CD14-positive monocyte (primary cell): ENCODE measurements around the gene MYO19. TPM values are rescaled to one million over a fixed set of nuclear protein-coding genes. Genes with fewer than 3 reads are reported as not detected.
A peak's percentile ranks its signal among the peaks of the same experiment; 100 is the strongest.

Experiments used
- DNase-seq, 3 donors: peaks; one replicate each; pipeline ENCODE4 v3.0.0-alpha.2; 2011 to 2022
- H2AFZ ChIP-seq: 2 replicates; pipeline ENCODE4 v1.6.0; 2012; ENCODE audit warnings: mild to moderate bottlenecking, low read depth, low read length, inconsistent platforms; ENCODE audit not compliant: insufficient read depth, poor library complexity, severe bottlenecking
- H3K27ac ChIP-seq, 2 donors: 1 replicate in 1 of 2; 2 replicates in 1 of 2; pipeline ENCODE4 v1.5.1; 2012 to 2013; ENCODE audit warnings: low read length in 2 of 2, control low read depth in 1 of 2, inconsistent platforms in 1 of 2, low read depth in 1 of 2, mild to moderate bottlenecking in 1 of 2
- H3K27me3 ChIP-seq, 2 donors: one replicate each; pipeline versions ENCODE4 v1.6.0 to v1.6.1; 2011 to 2013; ENCODE audit warnings: low read length in 2 of 2; ENCODE audit not compliant: control insufficient read depth in 2 of 2, insufficient read depth in 2 of 2
- H3K36me3 ChIP-seq, 2 donors: replicated peaks in 1 of 2; 1 replicate in 1 of 2; 2 replicates in 1 of 2; pipeline versions ENCODE4 v1.5.1 to v1.6.1; 2012 to 2013; ENCODE audit warnings: low read length in 2 of 2, control low read depth in 1 of 2, inconsistent platforms in 1 of 2, mild to moderate bottlenecking in 1 of 2; ENCODE audit not compliant: insufficient read depth in 2 of 2, control insufficient read depth in 1 of 2
- H3K4me1 ChIP-seq, 2 donors: 1 replicate in 1 of 2; 2 replicates in 1 of 2; pipeline versions ENCODE4 v1.5.1 to v1.6.1; 2012 to 2013; ENCODE audit warnings: low read length in 2 of 2, control low read depth in 1 of 2, inconsistent platforms in 1 of 2, mild to moderate bottlenecking in 1 of 2, moderate library complexity in 1 of 2; ENCODE audit not compliant: insufficient read depth in 2 of 2, control insufficient read depth in 1 of 2
- H3K4me2 ChIP-seq: replicated peaks from 2 replicates; pipeline ENCODE3; 2012; ENCODE audit warnings: low read length, moderate library complexity, mild to moderate bottlenecking; ENCODE audit not compliant: poor library complexity, severe bottlenecking; ENCODE audit errors: extremely low read depth
- H3K4me3 ChIP-seq, 3 experiments: fragments of 200-600 bp in 1 of 3; sonication (generic) in 1 of 3; replicated peaks in 1 of 3; 1 replicate in 2 of 3; 2 replicates in 1 of 3; pipeline ENCODE4 v1.5.1; 2011 to 2013; ENCODE audit warnings: low read length in 3 of 3, mild to moderate bottlenecking in 3 of 3, control low read depth in 2 of 3, low read depth in 2 of 3, inconsistent platforms in 1 of 3, moderate library complexity in 1 of 3
- H3K79me2 ChIP-seq: 2 replicates; pipeline ENCODE4 v1.6.0; 2012; ENCODE audit warnings: mild to moderate bottlenecking, control low read depth, inconsistent platforms, low read length, moderate library complexity; ENCODE audit not compliant: insufficient read depth
- H3K9ac ChIP-seq: 2 replicates; pipeline ENCODE4 v1.6.0; 2017; ENCODE audit warnings: low read length, mild to moderate bottlenecking; ENCODE audit not compliant: insufficient read depth, poor library complexity, severe bottlenecking
- H3K9me3 ChIP-seq, 2 donors: replicated peaks in 1 of 2; 1 replicate in 1 of 2; 2 replicates in 1 of 2; pipeline versions ENCODE4 v1.5.1 to v1.6.1; 2012 to 2013; ENCODE audit warnings: low read length in 2 of 2, control low read depth in 1 of 2; ENCODE audit not compliant: control insufficient read depth in 1 of 2, insufficient read depth in 1 of 2
- H4K20me1 ChIP-seq: 2 replicates; pipeline ENCODE4 v1.6.0; 2012; ENCODE audit warnings: mild to moderate bottlenecking, low read length, control low read depth, moderate library complexity; ENCODE audit not compliant: insufficient read depth
- H3K27ac Mint-ChIP-seq, 7 donors: one replicate each; pipeline ENCODE4 v1.8.0; 2020; ENCODE audit warnings: mild to moderate bottlenecking in 7 of 7, mixed read lengths in 7 of 7, moderate library complexity in 6 of 7, inconsistent platforms in 2 of 7
- H3K27me3 Mint-ChIP-seq, 3 donors: one replicate each; pipeline ENCODE4 v1.8.0; 2021 to 2022; ENCODE audit warnings: low read depth in 3 of 3, mild to moderate bottlenecking in 3 of 3, mixed read lengths in 3 of 3, moderate library complexity in 3 of 3, inconsistent platforms in 1 of 3
- H3K36me3 Mint-ChIP-seq, 2 donors: one replicate each; pipeline ENCODE4 v1.8.0; 2020; ENCODE audit warnings: mixed read lengths in 2 of 2, inconsistent platforms in 1 of 2, mild to moderate bottlenecking in 1 of 2
- H3K4me1 Mint-ChIP-seq: one replicate; pipeline ENCODE4 v1.8.0; 2020; ENCODE audit warnings: mild to moderate bottlenecking, mixed read lengths
- H3K4me3 Mint-ChIP-seq, 2 donors: one replicate each; pipeline ENCODE4 v1.8.0; 2020; ENCODE audit warnings: mild to moderate bottlenecking in 2 of 2, mixed read lengths in 2 of 2, moderate library complexity in 1 of 2
- H3K9me3 Mint-ChIP-seq, 7 donors: one replicate each; pipeline ENCODE4 v1.8.0; 2020 to 2022; ENCODE audit warnings: mixed read lengths in 7 of 7, mild to moderate bottlenecking in 6 of 7, moderate library complexity in 6 of 7, inconsistent platforms in 2 of 7
- WGBS: methylation state at CpG from one replicate; pipeline ENCODE4 v1.1.5; 2013; ENCODE audit warnings: missing lambda C conversion rate; ENCODE audit not compliant: insufficient coverage; 5-methylcytosine and 5-hydroxymethylcytosine counted together
- intact Hi-C, 2 donors: fragments of 100-400 bp; cut with micrococcal nuclease; formaldehyde crosslinking; loops; one replicate each; pipeline versions ENCODE4 v1.15.0 to v1.15.1; 2023
- polyA plus RNA-seq, 3 donors: library from polyadenylated mRNA; depleted of rRNA in 1 of 3; unstranded in 2 of 3; stranded (reverse) in 1 of 3; fragments of 300-500 nt in 2 of 3; fragments of >200 nt in 1 of 3; fragmentation: Illumina TruSeq in 2 of 3; gene quantifications; 1 replicate in 2 of 3; 2 replicates in 1 of 3; pipeline ENCODE4 v1.2.3, GENCODE V29; 2012 to 2021
- TF ChIP-seq, protein P1 (sequence below): fragments of 200-600 bp; IDR thresholded peaks from one replicate; pipeline ENCODE4 v1.8.0; 2022; ENCODE audit warnings: antibody characterized with exemption, mild to moderate bottlenecking

The MYO19 gene
- polyA plus RNA-seq, 3 donors, result 1.2 to 51.3 (median 1.9) TPM

DNA sequence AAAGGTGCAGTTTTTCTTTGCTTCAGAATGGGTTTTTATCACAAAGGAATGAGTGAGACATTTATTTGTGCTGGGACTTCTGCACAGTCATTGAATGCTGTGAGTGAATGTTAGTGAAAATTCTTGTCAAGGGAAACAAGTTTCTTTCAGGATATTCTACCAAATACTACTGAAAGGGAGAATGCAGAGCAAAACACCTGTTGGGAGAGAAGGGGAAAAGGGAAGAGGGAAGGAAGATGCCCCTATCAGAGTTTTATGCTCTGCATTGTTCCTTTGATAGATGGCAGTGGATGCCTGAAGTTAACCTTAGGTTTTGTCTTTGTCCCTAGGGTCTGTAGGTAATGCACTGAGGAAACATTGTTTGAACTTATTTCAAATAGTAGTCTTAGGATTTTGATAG lies 13.1 kb upstream of the MYO19 start:
- H3K4me3 Mint-ChIP-seq, result no peak overlapping the region
- intact Hi-C loops, result loop anchor here (5.0 to 10.0 kb wide), 2 partner anchors 45 to 407 kb away; partner anchors contain the start of gene DHRS11 (in 1 of the 2)
- Histone ChIP-seq H4K20me1 (peaks cover 73% of the 10 kb centered on the region), H3K27ac (peak overlapping the region in 1 of 2 donors; percentile 97), H3K4me2 (peak overlapping the region; percentile 96), H3K36me3 (peaks cover 0 to 16% of the 10 kb centered on the region in 2 donors), H3K79me2 (peaks cover 89% of the 10 kb centered on the region), H3K9me3 (no peaks in the 10 kb centered on the region), H2AFZ (no peak overlapping the region), H3K4me1 (peaks cover 57 to 67% of the 10 kb centered on the region in 2 donors), H3K27me3 (no peaks in the 10 kb centered on the region), H3K9ac (no peak overlapping the region), H3K4me3 (peak overlapping the region in 1 of 3 experiments; percentile 96)
- peaks cover 52% of the 10 kb centered on the region for H3K4me1 Mint-ChIP-seq
- peaks cover 5 to 16% of the 10 kb centered on the region in 2 donors for H3K36me3 Mint-ChIP-seq
- no peaks in the 10 kb centered on the region for H3K27me3 Mint-ChIP-seq
- DNase-seq, result no peak
- H3K27ac Mint-ChIP-seq, result peak overlapping the region in 5 of 7 donors; percentile 63 to 88 (median 68)
- TF ChIP-seq, protein P1, sequence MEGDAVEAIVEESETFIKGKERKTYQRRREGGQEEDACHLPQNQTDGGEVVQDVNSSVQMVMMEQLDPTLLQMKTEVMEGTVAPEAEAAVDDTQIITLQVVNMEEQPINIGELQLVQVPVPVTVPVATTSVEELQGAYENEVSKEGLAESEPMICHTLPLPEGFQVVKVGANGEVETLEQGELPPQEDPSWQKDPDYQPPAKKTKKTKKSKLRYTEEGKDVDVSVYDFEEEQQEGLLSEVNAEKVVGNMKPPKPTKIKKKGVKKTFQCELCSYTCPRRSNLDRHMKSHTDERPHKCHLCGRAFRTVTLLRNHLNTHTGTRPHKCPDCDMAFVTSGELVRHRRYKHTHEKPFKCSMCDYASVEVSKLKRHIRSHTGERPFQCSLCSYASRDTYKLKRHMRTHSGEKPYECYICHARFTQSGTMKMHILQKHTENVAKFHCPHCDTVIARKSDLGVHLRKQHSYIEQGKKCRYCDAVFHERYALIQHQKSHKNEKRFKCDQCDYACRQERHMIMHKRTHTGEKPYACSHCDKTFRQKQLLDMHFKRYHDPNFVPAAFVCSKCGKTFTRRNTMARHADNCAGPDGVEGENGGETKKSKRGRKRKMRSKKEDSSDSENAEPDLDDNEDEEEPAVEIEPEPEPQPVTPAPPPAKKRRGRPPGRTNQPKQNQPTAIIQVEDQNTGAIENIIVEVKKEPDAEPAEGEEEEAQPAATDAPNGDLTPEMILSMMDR, result no peak
- peaks cover 0 to 2% (median 0%) of the 10 kb centered on the region in 7 donors for H3K9me3 Mint-ChIP-seq

DNA sequence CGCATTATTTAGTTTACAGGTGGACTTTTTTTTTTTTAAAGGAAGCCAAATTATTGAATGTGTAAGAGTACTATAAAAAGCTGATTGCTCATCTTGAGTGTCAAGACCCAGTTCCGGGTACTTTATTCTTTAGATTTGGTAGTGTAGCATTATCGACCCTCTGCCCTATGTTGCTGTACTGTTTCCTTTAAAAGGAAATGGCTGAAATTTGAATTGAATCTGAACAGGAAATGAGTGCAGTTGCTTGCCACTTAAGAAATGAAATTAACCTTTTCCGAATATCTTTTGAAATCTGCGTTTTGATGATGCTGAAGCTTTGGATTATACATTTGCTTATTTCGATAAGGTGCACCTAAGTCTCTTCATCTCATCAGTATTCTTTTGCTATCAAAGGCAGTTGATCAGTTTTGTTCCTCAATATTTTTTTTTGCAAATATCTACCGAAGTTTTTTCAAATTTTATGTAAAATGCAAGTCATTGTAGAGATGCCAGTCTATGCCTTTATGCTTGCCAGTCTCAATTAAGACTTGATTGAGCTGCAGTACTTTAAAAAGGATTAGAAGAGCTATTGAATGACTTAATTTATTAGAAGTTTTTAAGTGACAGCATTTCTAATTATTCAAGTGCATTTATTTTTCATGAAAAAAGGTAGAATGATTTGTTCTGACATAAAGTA lies 11.9 kb upstream of the MYO19 start:
- intact Hi-C loops, result loop anchor here (5.0 to 10.0 kb wide), 2 partner anchors 46 to 408 kb away; partner anchors contain the start of gene DHRS11 (in 1 of the 2)
- H3K4me3 ChIP-seq, result peak overlapping the region; percentile 68 to 96 (median 88)
- H3K27ac Mint-ChIP-seq, result peak overlapping the region; percentile 93 to 98 (median 96)
- H3K27me3 ChIP-seq, result no peaks in the 10 kb centered on the region
- peaks cover 60% of the 10 kb centered on the region for H4K20me1 ChIP-seq
- no peak for DNase-seq
- WGBS, result 5% methylated on average over 4 of the region's 7 CpGs
- H3K4me3 Mint-ChIP-seq, result peak overlapping the region; percentile 87 to 92
- peaks cover 52% of the 10 kb centered on the region for H3K4me1 Mint-ChIP-seq
- H3K27me3 Mint-ChIP-seq, result no peaks in the 10 kb centered on the region
- H3K9me3 ChIP-seq, result no peaks in the 10 kb centered on the region
- H3K27ac ChIP-seq, result peak overlapping the region; percentile 88 to 97
- H3K79me2 ChIP-seq, result peaks cover 86% of the 10 kb centered on the region
- H3K36me3 ChIP-seq, result peaks cover 0 to 13% of the 10 kb centered on the region in 2 donors
- peaks cover 5 to 12% of the 10 kb centered on the region in 2 donors for H3K36me3 Mint-ChIP-seq
- peaks cover 0 to 2% (median 0%) of the 10 kb centered on the region in 7 donors for H3K9me3 Mint-ChIP-seq
- H3K4me2 ChIP-seq, result peak overlapping the region; percentile 96
- H2AFZ ChIP-seq, result no peak overlapping the region
- peaks cover 57 to 67% of the 10 kb centered on the region in 2 donors for H3K4me1 ChIP-seq
- TF ChIP-seq, protein P1, result no peak
- H3K9ac ChIP-seq, result peak overlapping the region; percentile 97
